Medulla oblongata (tissue), 1 donor: ENCODE data around the gene IWS1.
"Not testable (repeated sequence)": the region's sequence is repeated elsewhere in the genome, so short reads cannot be mapped to it uniquely, and the experiment has no call there.

ENCODE experiments used
- DNase-seq: peaks from one replicate; pipeline ENCODE4 v3.0.0-alpha.2; 2015; ENCODE audit errors: extremely low spot score

The IWS1 gene

DNA sequence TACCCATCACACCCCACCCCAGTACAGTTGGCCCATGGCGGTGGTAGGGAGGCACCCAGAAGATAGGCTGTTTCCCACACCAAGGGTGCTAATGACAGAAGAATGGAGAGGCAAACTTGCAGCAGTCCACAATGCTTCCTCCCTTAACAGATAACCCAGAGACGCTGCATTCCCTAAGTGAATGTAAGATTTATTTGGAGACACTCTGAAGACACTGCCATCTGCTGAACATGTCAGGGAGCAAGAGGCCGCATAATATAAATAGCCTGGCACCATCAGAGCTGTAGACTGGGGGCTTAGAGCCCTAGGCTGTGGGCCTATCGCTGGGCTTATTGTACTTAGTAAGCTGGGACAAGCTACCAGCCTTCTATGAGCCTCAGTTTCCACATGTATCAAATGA is 2.2 kb upstream of the IWS1 start:
- no peak for DNase-seq

- no peak for DNase-seq
Measured at GRCh38 chr2:127527001-127527804, 914 bp upstream of the IWS1 start.

DNA sequence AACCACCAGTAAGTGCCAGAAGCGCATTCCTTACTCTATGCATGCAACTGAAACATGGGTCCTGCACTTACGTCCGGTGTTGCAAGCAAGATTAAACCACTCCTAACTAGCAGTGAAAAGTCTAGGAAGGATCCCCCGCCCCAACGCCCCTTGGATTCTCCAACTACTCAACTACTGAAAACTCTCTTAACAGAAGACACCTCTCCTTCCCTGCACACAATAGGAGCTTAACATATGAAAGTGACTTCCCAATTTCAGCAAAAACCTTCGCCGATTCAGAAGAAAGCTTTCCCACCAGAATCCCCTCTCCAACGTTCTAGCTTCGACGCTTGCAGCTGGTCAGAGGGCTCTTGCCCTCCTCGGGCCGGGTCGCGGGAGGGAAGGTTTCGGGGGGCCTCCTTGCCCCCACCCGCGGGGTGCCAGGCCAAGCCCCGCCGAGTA is 578 bp downstream of the IWS1 start:
- DNase-seq, result no peak

- DNase-seq, result not testable (repeated sequence)
Measured at GRCh38 chr2:127524198-127524834, 2.0 kb downstream of the IWS1 start.

- DNase-seq, result no peak
Measured at GRCh38 chr2:127523269-127523939, 2.9 kb downstream of the IWS1 start.

- no peak for DNase-seq
Measured at GRCh38 chr2:127520424-127520823, 5.9 kb downstream of the IWS1 start.

- DNase-seq, result no peak
Measured at GRCh38 chr2:127517465-127517864, 8.8 kb downstream of the IWS1 start.

- peak; percentile 92 for DNase-seq
Measured at GRCh38 chr2:127516041-127516762, 10.1 kb downstream of the IWS1 start.

- peak; percentile 49 for DNase-seq
Measured at GRCh38 chr2:127515383-127515915, 10.8 kb downstream of the IWS1 start.

DNA sequence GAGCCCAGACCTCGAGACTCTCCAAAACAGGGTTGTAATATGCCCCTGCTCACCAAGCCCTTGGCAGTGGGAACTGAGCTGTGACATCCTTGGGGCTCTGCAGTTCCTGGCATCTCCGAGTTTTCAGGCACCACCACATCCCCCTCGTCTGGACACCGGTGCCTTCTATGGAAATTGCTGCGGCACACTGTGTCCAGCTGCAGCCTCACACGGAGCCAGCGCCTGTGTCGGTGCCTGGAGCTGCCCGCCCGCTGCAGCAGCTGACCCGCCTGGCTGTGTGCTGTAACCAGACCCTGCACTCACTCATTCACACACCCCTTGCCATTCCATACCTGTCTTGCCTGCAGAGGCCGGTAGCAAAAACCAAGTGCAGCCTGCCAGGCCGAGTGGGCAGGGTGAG is 11.8 kb downstream of the IWS1 start:
- DNase-seq, result peak; percentile 78

- no peak for DNase-seq
Measured at GRCh38 chr2:127514076-127514475, 12.2 kb downstream of the IWS1 start.

DNA sequence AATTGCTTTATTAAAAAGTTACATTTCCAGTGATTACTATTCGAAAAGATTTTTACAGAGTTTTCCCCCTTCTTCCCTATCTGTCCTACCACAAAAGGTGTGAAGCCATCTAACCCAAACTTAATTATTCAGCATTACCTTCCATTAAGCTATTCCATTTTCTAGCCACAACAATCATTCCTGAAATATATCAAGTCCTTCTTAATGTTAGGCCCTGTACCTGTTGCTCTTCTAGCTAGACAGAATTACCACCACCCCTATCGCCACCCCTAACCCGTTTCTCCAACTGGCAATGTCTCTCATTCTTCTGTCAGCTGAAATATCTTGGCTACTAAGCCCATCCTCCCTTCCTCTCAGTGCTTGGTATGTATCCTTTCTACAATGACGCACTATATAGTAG is 13.9 kb downstream of the IWS1 start:
- no peak for DNase-seq

GRCh38 chr2:127511917-127512316 is 14.4 kb downstream of the IWS1 start:
- no peak for DNase-seq

GRCh38 chr2:127511090-127511695 is 15.1 kb downstream of the IWS1 start:
- DNase-seq, result no peak

DNA sequence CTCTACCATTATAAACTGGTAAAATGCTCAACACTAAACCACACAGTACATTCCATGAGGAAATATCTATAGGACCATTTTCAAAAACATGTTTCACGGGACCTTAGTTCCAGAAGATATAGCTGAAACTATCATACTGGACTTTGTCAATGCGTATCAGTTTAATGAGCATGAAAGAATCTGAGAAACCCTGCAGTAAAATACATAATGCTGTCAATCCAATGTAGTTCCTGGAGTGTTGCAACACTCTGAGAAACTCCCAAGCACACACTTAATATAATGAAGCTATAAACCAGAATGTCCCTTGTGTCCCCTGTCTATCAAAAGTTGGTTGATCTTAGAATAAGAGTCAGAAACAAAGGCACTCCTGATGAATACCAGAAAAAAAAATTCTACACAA is 16.2 kb downstream of the IWS1 start:
- DNase-seq, result no peak

DNA sequence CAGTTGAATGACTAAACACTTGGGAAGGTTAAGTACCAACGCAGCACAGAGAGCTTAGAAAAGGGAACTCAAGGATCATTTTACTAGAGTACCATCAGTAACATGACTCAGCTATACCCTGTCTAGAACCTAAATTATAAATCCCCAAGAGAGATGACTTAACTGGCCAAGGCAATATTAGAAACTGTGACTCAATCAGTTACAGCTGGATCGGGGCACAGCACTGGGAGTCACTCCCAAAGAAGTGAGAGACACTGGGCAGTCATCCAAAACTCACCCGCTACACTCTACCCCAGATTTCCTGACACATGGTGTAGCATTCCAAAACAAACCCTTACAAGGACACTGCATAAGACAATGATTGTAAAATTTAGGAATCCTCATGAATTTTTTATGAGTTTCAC is 17.7 kb downstream of the IWS1 start:
- peak; percentile 84 for DNase-seq

DNA sequence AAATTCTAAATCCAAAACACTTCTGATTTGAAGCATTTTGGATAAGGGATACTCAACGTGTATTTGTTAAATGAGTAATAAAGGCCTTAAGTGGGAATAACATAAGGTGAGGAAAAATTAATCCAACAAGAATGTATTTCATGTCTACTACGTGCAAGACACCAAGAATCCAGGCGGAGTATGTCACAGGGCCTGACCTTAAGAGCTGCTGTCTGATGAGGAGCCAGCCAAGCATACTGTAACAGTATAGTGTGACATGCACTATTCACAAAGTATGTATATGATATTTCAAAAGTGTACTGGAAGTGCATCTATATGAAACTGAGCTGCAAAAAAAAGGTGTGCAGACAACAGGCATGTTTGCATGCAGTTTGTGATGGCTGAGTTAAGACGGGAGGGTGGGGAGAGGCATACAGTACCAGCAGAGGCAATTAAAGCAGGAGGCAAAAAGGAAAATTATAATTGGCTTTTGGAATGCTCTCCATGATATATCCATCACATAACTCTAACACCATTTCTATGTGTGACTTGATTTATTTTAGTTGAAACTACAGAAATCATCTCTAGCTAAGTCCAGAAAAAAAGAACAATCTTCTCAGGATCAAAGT is 18.2 kb downstream of the IWS1 start:
- DNase-seq, result no peak

- no peak for DNase-seq
Measured at GRCh38 chr2:127506510-127506909, 19.8 kb downstream of the IWS1 start.

DNA sequence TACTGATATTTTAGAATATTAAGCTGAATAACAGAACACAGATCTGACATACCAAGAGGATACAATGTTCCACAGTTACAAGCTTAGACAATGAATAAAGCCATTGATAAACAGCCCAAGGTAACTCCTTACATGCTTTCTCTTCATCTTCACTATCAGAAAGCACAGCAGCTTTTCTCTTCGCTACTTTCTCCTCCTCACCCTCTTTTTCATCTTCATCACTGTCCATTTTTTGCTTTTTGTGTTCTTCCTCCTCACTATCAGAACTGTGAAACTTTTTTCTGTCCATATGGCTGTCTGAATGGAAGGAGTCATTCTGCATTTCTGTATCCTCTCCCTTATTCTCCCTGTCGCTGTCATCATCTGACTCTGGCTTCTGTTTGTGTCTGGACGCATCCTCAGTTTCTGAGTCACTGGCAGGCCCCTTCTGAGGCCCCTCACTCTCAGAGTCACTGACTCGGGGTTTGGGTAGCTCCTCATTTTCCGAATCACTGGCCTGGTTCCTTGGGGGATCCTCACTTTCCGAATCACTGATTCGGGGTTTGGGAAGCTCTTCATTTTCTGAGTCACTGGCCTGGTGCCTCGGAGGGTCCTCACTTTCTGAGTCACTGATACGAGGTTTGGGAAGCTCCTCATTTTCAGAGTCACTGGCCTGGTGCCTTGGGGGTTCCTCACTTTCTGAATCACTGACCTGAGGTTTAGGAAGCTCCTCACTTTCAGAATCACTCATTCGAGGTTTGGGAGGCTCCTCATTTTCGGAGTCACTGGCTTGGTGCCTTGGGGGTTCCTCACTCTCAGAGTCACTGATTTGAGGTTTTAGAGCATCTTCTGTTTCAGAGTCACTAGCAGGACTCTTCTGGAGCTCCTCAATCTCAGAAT is 21.5 kb downstream of the IWS1 start:
- no peak for DNase-seq

GRCh38 chr2:127503491-127503890 is 22.8 kb downstream of the IWS1 start:
- no peak for DNase-seq
